Neural cell (in vitro differentiated cells): Measurements from ENCODE around the gene BTBD9.

Experiments
- CTCF ChIP-seq: fragments of 450-650 bp; IDR thresholded peaks from 2 replicates; pipeline ENCODE4 v1.5.1; 2014; ENCODE audit warnings: antibody characterized with exemption, mild to moderate bottlenecking, moderate library complexity; ENCODE audit not compliant: poor library complexity, severe bottlenecking
- EP300 ChIP-seq: fragments of 450-650 bp; conservative IDR thresholded peaks from 2 replicates; pipeline ENCODE4 v1.6.1; 2014; ENCODE audit warnings: antibody characterized with exemption, mild to moderate bottlenecking, moderate library complexity; ENCODE audit not compliant: poor library complexity, severe bottlenecking
- EZH2 ChIP-seq: fragments of 200-600, 300-800 bp; shearing (Covaris generic), sonication (generic); IDR thresholded peaks from 2 replicates; pipeline ENCODE4 v1.6.1; 2014; ENCODE audit warnings: antibody characterized with exemption, low read length, borderline replicate concordance, mild to moderate bottlenecking; ENCODE audit not compliant: insufficient read depth, poor library complexity, severe bottlenecking
- POLR2AphosphoS5 ChIP-seq: IDR thresholded peaks from 2 replicates; pipeline ENCODE4 v1.6.1; 2012
- RAD21 ChIP-seq: fragments of 450-650 bp; conservative IDR thresholded peaks from 2 replicates; pipeline ENCODE4 v1.6.1; 2014; ENCODE audit warnings: antibody characterized with exemption, mild to moderate bottlenecking, moderate library complexity
- SMC3 ChIP-seq: fragments of 450-650 bp; conservative IDR thresholded peaks from 2 replicates; pipeline ENCODE4 v1.6.1; 2014; ENCODE audit warnings: antibody characterized with exemption, mild to moderate bottlenecking, moderate library complexity; ENCODE audit not compliant: poor library complexity
- TAF1 ChIP-seq: IDR thresholded peaks from 2 replicates; pipeline ENCODE4 v1.6.1; 2012; ENCODE audit warnings: low read depth
- TF ChIP-seq, protein P1 (sequence below): IDR thresholded peaks from 2 replicates; pipeline ENCODE4 v1.6.1; 2012; ENCODE audit warnings: borderline replicate concordance

DNA sequence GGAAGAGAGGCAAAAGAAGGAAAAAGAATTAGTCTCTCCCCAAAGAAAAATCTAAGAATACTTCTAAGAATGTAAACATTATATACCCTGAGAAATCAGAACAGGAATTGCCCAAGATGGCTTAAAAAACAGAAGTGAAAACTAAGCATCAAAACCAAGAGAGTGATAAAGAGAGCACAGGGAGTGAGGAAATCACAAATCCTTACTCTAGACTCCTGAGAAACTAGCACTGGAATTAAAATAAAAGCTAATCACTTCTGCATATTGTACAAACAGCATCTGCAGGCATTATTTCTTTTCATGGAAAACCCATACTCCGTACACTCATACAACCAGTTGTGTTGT is 285.7 kb downstream of the BTBD9 start:
- TF ChIP-seq POLR2AphosphoS5 (no peak), EZH2 (no peak), CTCF (no peak), EP300 (no peak), SMC3 (no peak), RAD21 (no peak), TAF1 (no peak)
- TF ChIP-seq, protein P1, sequence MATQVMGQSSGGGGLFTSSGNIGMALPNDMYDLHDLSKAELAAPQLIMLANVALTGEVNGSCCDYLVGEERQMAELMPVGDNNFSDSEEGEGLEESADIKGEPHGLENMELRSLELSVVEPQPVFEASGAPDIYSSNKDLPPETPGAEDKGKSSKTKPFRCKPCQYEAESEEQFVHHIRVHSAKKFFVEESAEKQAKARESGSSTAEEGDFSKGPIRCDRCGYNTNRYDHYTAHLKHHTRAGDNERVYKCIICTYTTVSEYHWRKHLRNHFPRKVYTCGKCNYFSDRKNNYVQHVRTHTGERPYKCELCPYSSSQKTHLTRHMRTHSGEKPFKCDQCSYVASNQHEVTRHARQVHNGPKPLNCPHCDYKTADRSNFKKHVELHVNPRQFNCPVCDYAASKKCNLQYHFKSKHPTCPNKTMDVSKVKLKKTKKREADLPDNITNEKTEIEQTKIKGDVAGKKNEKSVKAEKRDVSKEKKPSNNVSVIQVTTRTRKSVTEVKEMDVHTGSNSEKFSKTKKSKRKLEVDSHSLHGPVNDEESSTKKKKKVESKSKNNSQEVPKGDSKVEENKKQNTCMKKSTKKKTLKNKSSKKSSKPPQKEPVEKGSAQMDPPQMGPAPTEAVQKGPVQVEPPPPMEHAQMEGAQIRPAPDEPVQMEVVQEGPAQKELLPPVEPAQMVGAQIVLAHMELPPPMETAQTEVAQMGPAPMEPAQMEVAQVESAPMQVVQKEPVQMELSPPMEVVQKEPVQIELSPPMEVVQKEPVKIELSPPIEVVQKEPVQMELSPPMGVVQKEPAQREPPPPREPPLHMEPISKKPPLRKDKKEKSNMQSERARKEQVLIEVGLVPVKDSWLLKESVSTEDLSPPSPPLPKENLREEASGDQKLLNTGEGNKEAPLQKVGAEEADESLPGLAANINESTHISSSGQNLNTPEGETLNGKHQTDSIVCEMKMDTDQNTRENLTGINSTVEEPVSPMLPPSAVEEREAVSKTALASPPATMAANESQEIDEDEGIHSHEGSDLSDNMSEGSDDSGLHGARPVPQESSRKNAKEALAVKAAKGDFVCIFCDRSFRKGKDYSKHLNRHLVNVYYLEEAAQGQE, result no peak
